SH-SY5Y (cell line): Measurements from ENCODE around the gene DAO.

ENCODE experiments used
- GATA2 ChIP-seq: IDR thresholded peaks from 2 replicates; pipeline ENCODE4 v1.6.1; 2011; ENCODE audit warnings: mild to moderate bottlenecking, low read depth, low read length
- GATA3 ChIP-seq: IDR thresholded peaks from 2 replicates; pipeline ENCODE4 v1.6.1; 2011; ENCODE audit warnings: low read depth, mild to moderate bottlenecking, low read length, moderate library complexity

GRCh38 chr12:108854451-108855283 lies 25.2 kb upstream of the DAO start:
- TF ChIP-seq GATA2, result no peak
- no peak for TF ChIP-seq GATA3
